GM21381 (cell line): ENCODE results near the gene ANXA6.
"Not testable (repeated sequence)": the region's sequence is repeated elsewhere in the genome, so short reads cannot be mapped to it uniquely, and the experiment has no call there.

Source experiments
- ATAC-seq: cut with Tn5 transposase; IDR thresholded peaks from one replicate; pipeline ENCODE4 v1.9.1; 2021; ENCODE audit warnings: mild to moderate bottlenecking, moderate library complexity; ENCODE audit not compliant: unreplicated experiment

ANXA6 gene

GRCh38 chr5:151157426-151158286 lies at the start of gene ANXA6:
ANXA6 (minus strand) TSS chr5:151157779; CDS start chr5:151147901, 9,878 bp downstream.
- peak; percentile 51 for ATAC-seq

GRCh38 chr5:151205411-151205810 lies 47.8 kb upstream of the ANXA6 start:
- ATAC-seq, result no peak

DNA sequence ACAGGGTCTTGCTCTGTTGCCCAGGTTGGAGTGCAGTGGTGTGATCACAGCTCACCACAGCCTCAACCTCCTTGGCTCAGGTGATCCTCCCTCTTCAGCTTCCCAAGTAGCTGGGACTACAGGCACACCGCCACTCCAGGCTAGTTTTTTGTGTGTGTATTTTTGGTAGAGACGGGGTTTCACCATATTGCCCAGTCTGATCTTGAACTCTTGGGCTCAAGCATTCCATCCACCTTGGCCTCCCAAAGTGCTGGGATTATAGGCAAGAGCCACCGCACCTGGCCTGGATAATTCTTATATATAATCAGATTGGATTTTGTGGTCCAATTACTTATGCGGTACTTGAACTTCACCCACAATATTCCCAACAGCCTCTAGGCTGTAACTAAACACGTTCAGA lies 46.5 kb upstream of the ANXA6 start:
- no peak for ATAC-seq

- ATAC-seq, result no peak
Measured at GRCh38 chr5:151202381-151203139, 45.0 kb upstream of the ANXA6 start.

DNA sequence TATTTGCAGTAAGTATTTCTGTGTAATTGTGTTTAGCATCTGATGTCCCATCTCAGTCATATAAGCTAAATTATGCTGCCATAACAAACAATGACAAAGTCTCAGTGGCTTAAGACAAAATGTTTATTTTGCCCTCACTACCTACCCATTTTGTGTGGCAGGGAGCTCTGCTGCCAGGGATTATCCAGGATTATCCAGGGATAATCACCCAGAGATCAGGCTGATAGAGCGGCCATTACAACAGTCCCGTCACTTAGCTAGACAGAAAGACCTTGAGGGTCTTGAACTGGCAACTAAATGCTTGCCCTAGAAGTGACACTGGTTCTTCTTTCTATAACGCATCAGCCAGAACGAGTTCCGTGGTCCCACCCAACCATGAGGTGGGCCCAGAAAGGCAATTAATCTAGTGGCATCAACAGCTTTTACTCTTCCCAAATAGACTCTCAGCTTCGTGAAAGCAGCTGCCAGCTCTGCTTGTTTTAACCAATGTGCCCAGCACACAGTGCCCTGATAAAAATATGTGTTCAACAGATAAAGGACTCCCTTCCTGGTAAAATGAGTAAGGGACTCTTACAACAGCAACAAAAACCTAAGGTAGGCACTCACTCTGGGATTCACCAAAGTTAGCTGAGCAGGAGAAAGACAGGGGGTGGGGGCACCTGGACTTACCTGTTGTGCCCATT lies 43.5 kb upstream of the ANXA6 start:
- ATAC-seq, result no peak

DNA sequence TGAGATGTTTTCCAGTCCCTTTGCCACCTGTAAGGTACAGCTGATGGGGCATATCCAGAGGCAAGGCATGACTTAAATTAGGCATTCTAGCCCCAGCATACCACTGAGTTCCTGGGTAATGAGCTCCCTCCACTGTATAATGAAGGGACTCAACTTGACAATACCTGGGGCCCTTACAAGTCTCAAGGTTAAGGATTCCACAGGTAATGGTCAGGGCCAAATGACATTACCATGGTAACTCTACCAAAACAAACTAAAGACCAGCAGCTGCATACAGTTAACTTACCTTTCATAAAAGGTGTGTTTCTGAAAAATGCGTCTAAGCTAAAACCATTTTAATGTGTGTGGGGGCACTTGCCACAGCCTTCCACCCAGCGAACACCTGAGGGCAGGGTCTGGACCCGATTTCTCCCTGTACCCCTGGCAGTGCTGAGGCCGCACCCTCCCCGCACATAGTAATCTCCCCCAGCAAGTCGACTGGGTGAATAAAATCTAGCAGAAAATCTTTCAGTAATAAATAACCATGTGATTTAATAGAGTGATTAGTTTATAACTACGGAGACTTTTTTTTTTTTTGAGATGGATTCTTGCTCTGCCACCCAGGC lies 42.1 kb upstream of the ANXA6 start:
- ATAC-seq, result no peak

GRCh38 chr5:151198861-151199260 lies 41.3 kb upstream of the ANXA6 start:
- no peak for ATAC-seq

DNA sequence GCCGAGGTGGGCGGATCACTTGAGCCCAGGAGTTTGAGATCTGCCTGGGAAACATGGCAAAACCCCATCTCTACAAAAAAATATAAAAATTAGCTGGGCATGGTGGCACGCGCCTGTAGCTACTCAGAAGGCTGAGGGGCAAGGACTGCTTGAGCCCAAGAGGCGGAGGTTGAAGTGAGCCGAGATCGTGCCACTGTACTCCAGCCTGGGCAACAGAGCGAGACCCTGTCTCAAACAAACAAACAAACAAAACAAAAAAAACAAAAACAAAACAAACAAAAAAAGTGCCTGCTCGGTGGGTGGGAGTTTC lies 39.7 kb upstream of the ANXA6 start:
- not testable (repeated sequence) for ATAC-seq

DNA sequence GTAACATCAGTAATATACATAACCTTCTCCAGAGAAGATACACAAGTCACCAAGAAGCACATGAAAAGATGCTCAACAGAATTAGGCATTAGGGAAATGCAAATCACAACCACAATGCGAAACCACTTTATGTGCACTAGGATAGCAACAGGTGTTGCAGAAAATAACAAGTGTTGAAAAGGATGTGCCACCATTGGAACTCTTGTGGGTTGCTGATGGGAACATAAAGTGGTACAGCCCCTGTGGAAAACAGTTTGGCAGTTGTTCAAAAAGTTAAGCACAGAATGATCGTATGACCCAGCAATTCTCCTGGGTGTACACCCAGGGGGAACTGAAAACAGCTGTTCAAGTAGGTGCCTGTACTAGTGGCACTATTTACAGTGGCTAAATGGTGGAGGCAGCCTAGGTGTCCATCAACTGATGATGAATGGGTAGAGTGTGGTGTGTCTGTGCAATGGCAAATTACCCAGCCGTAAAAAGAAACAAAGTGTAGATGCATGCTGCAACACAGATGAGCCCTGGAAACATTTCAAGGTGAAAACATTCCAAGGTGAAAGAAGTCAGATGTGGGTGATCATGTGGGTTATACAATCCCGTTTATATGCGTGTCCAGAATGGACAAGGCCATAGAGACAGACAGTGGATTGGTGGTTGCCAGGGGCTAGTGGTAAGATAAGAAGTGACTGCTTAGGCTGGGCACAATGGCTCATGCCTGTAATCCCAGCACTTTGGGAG lies 39.1 kb upstream of the ANXA6 start:
- ATAC-seq, result peak; percentile 93

- no peak for ATAC-seq
Measured at GRCh38 chr5:151195622-151196021, 38.0 kb upstream of the ANXA6 start.

GRCh38 chr5:151192626-151193025 lies 35.0 kb upstream of the ANXA6 start:
- no peak for ATAC-seq

- ATAC-seq, result no peak
Measured at GRCh38 chr5:151191661-151192060, 34.1 kb upstream of the ANXA6 start.

DNA sequence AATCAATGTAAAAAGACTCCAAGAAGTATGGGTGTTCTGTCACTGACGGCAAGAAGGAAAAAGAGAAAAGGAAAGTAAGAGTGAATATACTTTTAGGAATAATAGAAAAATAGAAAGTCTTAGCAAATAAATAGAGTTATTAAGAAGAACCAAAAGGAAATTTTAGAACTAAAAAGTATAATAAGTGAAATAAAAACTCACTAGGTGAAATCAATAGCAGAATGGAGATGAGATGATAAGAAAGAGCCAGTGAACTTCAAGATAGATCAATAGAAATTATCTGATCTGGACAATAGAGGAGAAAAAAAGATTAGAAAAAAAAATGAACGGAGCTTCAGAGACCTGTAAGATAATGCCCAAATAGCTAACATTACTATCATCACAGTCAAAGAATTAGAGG lies 31.6 kb upstream of the ANXA6 start:
- ATAC-seq, result no peak

DNA sequence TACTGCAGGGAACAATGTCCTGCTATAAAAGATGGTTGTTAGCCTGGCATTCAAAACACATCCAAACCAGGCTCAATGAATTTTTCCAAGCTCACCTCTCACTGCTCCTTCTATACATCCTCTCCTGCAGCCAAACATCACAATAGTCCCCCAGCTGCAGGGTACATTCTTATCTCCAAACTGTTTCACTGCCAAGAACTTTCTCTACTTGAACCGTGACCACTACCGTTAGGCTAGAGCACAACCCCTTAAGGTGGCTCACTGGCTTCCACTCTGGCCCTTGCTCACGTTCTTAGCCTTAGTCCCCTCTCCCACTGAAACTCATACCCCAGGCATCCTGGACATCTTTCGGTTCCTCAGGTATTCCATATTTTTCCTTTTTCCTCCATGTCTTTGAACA lies 29.0 kb upstream of the ANXA6 start:
- no peak for ATAC-seq

DNA sequence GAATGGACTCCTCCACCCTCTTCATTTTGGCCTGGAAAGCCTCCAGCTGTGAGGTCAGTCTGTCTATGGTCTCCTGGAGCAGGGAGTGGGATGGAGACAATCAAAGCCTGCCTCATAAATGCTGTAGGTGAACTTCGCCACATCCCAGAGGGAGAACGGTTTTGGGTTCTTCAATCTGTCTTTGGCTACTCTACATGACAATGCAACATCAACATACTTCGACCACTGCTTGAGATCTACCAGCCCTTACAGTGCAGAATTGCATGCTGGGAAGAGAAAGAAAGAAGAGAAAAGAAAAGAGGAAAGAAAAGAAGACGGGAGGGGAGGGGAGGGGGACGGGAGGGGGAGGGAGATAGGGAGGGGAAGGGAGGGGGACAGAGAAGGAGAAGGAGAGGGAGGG lies 28.5 kb upstream of the ANXA6 start:
- ATAC-seq, result no peak

GRCh38 chr5:151184316-151185042 lies 26.9 kb upstream of the ANXA6 start:
- ATAC-seq, result no peak

- no peak for ATAC-seq
Measured at GRCh38 chr5:151183456-151184245, 26.1 kb upstream of the ANXA6 start.

DNA sequence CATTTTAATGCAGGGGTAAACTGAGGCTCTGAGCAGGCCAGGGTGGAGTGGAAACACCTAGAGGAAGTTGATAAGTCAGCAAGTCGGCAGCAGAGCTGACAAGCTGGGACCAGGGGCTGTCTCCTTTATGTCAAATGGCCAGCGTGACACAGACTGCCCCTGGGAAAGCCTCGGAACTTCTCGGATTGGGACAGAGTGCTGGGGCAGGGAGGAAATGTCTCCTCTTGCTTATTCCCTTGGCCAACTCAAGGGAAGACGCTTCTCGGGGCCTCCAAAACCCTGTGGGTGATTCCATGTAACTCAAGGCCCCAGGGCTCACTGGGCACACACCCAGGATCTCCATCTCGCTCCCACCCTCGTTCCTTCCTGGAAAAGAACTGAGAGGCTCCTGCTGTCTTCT lies 25.4 kb upstream of the ANXA6 start:
- no peak for ATAC-seq

DNA sequence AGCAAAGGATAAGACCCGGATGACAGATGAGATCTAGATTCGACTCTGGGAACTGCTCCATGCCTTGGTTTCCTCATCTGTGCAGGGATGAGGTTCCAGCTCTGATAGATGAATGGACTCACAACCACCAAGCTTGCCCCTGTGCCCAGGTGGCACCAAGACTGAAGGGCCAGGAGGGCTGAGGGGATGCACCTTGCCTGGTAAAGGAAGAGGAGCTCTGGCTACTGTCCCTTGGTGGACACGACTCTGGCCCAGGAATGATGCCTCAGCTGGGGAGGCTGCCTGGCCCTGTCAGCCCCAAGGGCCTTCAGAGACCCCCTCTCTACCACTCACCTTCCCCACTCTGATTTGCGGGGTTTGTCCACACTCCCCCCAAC lies 24.9 kb upstream of the ANXA6 start:
- ATAC-seq, result no peak
